ENCODE results near the gene DCTN1. TPM values are rescaled to one million over a fixed set of nuclear protein-coding genes. Genes with fewer than 3 reads are reported as not detected.
A peak's percentile ranks its signal among the peaks of the same experiment; 100 is the strongest.

Gene DCTN1
- polyA plus RNA-seq, 4 donors: 72.7 to 92.8 (median 77.9) TPM

DNA sequence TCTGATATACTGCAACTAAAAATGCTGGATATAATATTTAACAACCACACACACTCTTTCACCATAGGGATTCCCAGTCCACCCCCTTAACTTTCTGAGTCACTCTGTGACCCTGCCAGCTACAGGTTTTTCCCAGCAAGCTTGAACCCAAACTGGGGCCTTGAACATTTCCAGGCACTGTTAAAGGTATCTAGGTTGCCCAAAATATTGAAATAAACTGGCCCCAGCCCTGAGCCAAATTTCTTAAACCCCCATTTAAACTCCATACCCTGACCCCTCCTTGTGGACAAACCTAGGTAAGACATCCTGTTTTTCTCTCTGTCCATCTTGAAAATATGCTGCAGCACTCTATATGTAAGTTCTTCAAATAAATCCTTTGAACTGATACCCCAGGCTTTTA lies 19.7 kb upstream of the DCTN1 start:
- Histone ChIP-seq H3K27me3 (ENCODE audit: control insufficient read depth in 3 of 3, insufficient read depth in 3 of 3, low read length in 3 of 3) (no peaks in the 10 kb centered on the region), H3K9me3 (ENCODE audit: control insufficient read depth in 2 of 2, insufficient read depth in 1 of 2, low read depth in 1 of 2, low read length in 1 of 2) (no peaks in the 10 kb centered on the region), H3K4me1 (ENCODE audit: control insufficient read depth in 3 of 3, insufficient read depth in 2 of 3, low read depth in 1 of 3, low read length in 2 of 3) (no peaks in the 10 kb centered on the region), H3K27ac (ENCODE audit: low read depth in 1 of 3, low read length in 2 of 3) (no peak overlapping the region), H3K36me3 (ENCODE audit: control insufficient read depth in 3 of 3, insufficient read depth in 2 of 3, low read depth in 1 of 3, low read length in 3 of 3) (no peaks in the 10 kb centered on the region), H3K4me3 (ENCODE audit: low read depth in 1 of 3, low read length in 3 of 3) (no peak overlapping the region)
- FAIRE-seq (no peak), DNase-seq (peak in 1 of 2 donors; percentile 20)

- Histone ChIP-seq H3K27ac (ENCODE audit: low read depth in 1 of 3, low read length in 2 of 3) (no peak overlapping the region), H3K4me3 (ENCODE audit: low read depth in 1 of 3, low read length in 3 of 3) (no peak overlapping the region), H3K36me3 (ENCODE audit: control insufficient read depth in 3 of 3, insufficient read depth in 2 of 3, low read depth in 1 of 3, low read length in 3 of 3) (no peaks in the 10 kb centered on the region), H3K27me3 (ENCODE audit: control insufficient read depth in 3 of 3, insufficient read depth in 3 of 3, low read length in 3 of 3) (peaks cover 0 to 3% (median 0%) of the 10 kb centered on the region in 3 donors), H3K9me3 (ENCODE audit: control insufficient read depth in 2 of 2, insufficient read depth in 1 of 2, low read depth in 1 of 2, low read length in 1 of 2) (no peaks in the 10 kb centered on the region), H3K4me1 (ENCODE audit: control insufficient read depth in 3 of 3, insufficient read depth in 2 of 3, low read depth in 1 of 3, low read length in 2 of 3) (no peaks in the 10 kb centered on the region)
- FAIRE-seq: no peak
- no peak for DNase-seq
- 95 to 97% (median 96%) methylated on average over 2 of the region's 2 CpGs for WGBS, 3 donors
Observed at GRCh38 chr2:74396149-74396548, 16.0 kb upstream of the DCTN1 start.

GRCh38 chr2:74393525-74393924 lies 13.4 kb upstream of the DCTN1 start:
- Histone ChIP-seq H3K4me1 (ENCODE audit: control insufficient read depth in 3 of 3, insufficient read depth in 2 of 3, low read depth in 1 of 3, low read length in 2 of 3) (peaks cover 2 to 12% (median 11%) of the 10 kb centered on the region in 3 donors), H3K4me3 (ENCODE audit: low read depth in 1 of 3, low read length in 3 of 3) (no peak overlapping the region), H3K27me3 (ENCODE audit: control insufficient read depth in 3 of 3, insufficient read depth in 3 of 3, low read length in 3 of 3) (peaks cover 0 to 3% (median 0%) of the 10 kb centered on the region in 3 donors), H3K9me3 (ENCODE audit: control insufficient read depth in 2 of 2, insufficient read depth in 1 of 2, low read depth in 1 of 2, low read length in 1 of 2) (no peaks in the 10 kb centered on the region), H3K36me3 (ENCODE audit: control insufficient read depth in 3 of 3, insufficient read depth in 2 of 3, low read depth in 1 of 3, low read length in 3 of 3) (no peaks in the 10 kb centered on the region), H3K27ac (ENCODE audit: low read depth in 1 of 3, low read length in 2 of 3) (no peak overlapping the region)
- 92 to 94% (median 94%) methylated on average over 1 of the region's 1 CpG for WGBS, 3 donors
- no peak for FAIRE-seq
- DNase-seq: no peak

- FAIRE-seq (no peak), DNase-seq (peak in 1 of 2 donors; percentile 29)
- Histone ChIP-seq H3K27ac (ENCODE audit: low read depth in 1 of 3, low read length in 2 of 3) (no peak overlapping the region), H3K4me3 (ENCODE audit: low read depth in 1 of 3, low read length in 3 of 3) (no peak overlapping the region), H3K9me3 (ENCODE audit: control insufficient read depth in 2 of 2, insufficient read depth in 1 of 2, low read depth in 1 of 2, low read length in 1 of 2) (no peaks in the 10 kb centered on the region), H3K36me3 (ENCODE audit: control insufficient read depth in 3 of 3, insufficient read depth in 2 of 3, low read depth in 1 of 3, low read length in 3 of 3) (no peaks in the 10 kb centered on the region), H3K27me3 (ENCODE audit: control insufficient read depth in 3 of 3, insufficient read depth in 3 of 3, low read length in 3 of 3) (peaks cover 0 to 3% (median 0%) of the 10 kb centered on the region in 3 donors), H3K4me1 (ENCODE audit: control insufficient read depth in 3 of 3, insufficient read depth in 2 of 3, low read depth in 1 of 3, low read length in 2 of 3) (peaks cover 2 to 12% (median 11%) of the 10 kb centered on the region in 3 donors)
- 41 to 66% (median 50%) methylated on average over 13 of the region's 13 CpGs for WGBS, 3 donors
Observed at GRCh38 chr2:74392449-74392743, 12.3 kb upstream of the DCTN1 start.

DNA sequence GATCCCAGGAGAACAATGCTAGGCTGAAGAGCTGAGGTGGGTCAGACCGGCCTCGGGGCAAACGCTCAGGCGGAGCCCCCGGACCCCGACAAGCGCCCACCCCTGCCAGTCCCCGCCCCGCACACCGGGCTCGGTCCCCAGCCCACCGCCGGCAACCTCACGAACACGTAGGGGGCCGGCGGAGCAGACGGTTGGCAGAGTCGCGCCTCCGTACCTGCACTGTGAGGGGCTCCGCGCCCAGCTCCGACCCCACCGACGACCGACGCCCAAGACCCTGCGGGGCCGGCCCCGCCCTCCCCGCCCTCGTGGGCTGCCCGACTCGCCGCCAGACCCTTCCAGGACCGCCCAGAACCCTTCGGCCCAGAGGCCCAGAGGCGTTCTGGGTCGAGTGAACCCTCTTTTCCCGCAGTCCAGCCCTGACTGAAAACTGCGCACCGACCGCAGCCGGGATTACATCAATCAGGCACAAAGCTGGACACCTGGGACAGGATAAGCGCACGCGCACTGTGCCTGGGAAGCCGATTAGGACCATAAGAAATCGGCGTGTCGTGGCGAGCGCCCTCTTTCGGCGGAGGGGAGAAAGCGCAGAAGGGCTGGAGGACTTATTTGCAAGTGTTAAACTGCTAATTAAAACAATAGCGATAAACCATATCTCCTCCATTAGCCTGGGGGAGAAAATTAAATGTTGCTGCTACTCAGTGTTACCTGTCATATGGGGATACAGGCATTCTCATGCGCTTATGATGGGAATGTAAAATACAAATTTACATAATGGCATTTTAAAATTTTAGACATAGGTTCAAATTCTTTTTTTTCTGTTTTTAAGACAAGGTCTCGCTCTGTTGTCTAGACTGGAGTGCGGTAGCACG lies 11.7 kb upstream of the DCTN1 start:
- H3K4me1 ChIP-seq (ENCODE audit: control insufficient read depth in 3 of 3, insufficient read depth in 2 of 3, low read depth in 1 of 3, low read length in 2 of 3): peaks cover 2 to 12% (median 11%) of the 10 kb centered on the region in 3 donors
- peaks cover 0 to 3% (median 0%) of the 10 kb centered on the region in 3 donors for H3K27me3 ChIP-seq (ENCODE audit: control insufficient read depth in 3 of 3, insufficient read depth in 3 of 3, low read length in 3 of 3)
- no peaks in the 10 kb centered on the region for H3K36me3 ChIP-seq (ENCODE audit: control insufficient read depth in 3 of 3, insufficient read depth in 2 of 3, low read depth in 1 of 3, low read length in 3 of 3)
- FAIRE-seq (no peak), DNase-seq (peak; percentile 95 to 96)
- WGBS, 3 donors: 1 to 2% (median 1%) methylated on average over 53 to 62 of the region's 62 CpGs
- H3K27ac ChIP-seq (ENCODE audit: low read depth in 1 of 3, low read length in 2 of 3): peak overlapping the region; percentile 84 to 93 (median 86)
- H3K4me3 ChIP-seq (ENCODE audit: low read depth in 1 of 3, low read length in 3 of 3): peak overlapping the region; percentile 86 to 99 (median 88)
- H3K9me3 ChIP-seq (ENCODE audit: control insufficient read depth in 2 of 2, insufficient read depth in 1 of 2, low read depth in 1 of 2, low read length in 1 of 2): no peaks in the 10 kb centered on the region

- Histone ChIP-seq H3K9me3 (ENCODE audit: control insufficient read depth in 2 of 2, insufficient read depth in 1 of 2, low read depth in 1 of 2, low read length in 1 of 2) (no peaks in the 10 kb centered on the region), H3K27me3 (ENCODE audit: control insufficient read depth in 3 of 3, insufficient read depth in 3 of 3, low read length in 3 of 3) (peaks cover 0 to 3% (median 0%) of the 10 kb centered on the region in 3 donors), H3K4me1 (ENCODE audit: control insufficient read depth in 3 of 3, insufficient read depth in 2 of 3, low read depth in 1 of 3, low read length in 2 of 3) (peaks cover 2 to 12% (median 11%) of the 10 kb centered on the region in 3 donors), H3K4me3 (ENCODE audit: low read depth in 1 of 3, low read length in 3 of 3) (peak overlapping the region; percentile 86 to 99 (median 88)), H3K27ac (ENCODE audit: low read depth in 1 of 3, low read length in 2 of 3) (peak overlapping the region in 2 of 3 donors; percentile 84 to 93), H3K36me3 (ENCODE audit: control insufficient read depth in 3 of 3, insufficient read depth in 2 of 3, low read depth in 1 of 3, low read length in 3 of 3) (no peaks in the 10 kb centered on the region)
- 0 to 2% (median 0%) methylated on average over 11 of the region's 11 CpGs for WGBS, 3 donors
- FAIRE-seq (no peak), DNase-seq (no peak)
Observed at GRCh38 chr2:74391209-74391579, 11.1 kb upstream of the DCTN1 start.

DNA sequence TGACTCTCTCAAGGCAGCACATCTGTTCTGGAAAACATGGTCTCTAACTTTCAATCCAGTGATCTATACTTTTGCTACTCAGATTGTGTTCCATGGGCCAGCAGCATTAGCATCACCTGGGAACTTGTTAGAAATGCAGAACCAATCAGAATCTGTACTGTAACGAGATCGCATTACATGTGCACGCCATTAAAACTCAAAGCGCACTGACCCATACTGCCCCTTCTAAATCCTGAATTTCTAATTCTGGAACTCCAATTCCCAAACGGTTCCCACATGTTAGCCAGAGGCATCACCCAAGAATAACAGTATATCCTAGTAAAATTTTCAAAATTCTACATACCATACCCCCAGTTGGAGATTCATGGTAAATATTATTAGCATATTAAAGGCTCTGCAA lies 10.5 kb upstream of the DCTN1 start:
- WGBS, 3 donors: 58 to 69% (median 68%) methylated on average over 5 of the region's 5 CpGs
- peaks cover 0 to 3% (median 0%) of the 10 kb centered on the region in 3 donors for H3K27me3 ChIP-seq (ENCODE audit: control insufficient read depth in 3 of 3, insufficient read depth in 3 of 3, low read length in 3 of 3)
- H3K27ac ChIP-seq (ENCODE audit: low read depth in 1 of 3, low read length in 2 of 3): no peak overlapping the region
- DNase-seq: no peak
- peak overlapping the region in 1 of 3 donors; percentile 86 for H3K4me3 ChIP-seq (ENCODE audit: low read depth in 1 of 3, low read length in 3 of 3)
- H3K36me3 ChIP-seq (ENCODE audit: control insufficient read depth in 3 of 3, insufficient read depth in 2 of 3, low read depth in 1 of 3, low read length in 3 of 3): no peaks in the 10 kb centered on the region
- peaks cover 2 to 12% (median 11%) of the 10 kb centered on the region in 3 donors for H3K4me1 ChIP-seq (ENCODE audit: control insufficient read depth in 3 of 3, insufficient read depth in 2 of 3, low read depth in 1 of 3, low read length in 2 of 3)
- FAIRE-seq: no peak
- no peaks in the 10 kb centered on the region for H3K9me3 ChIP-seq (ENCODE audit: control insufficient read depth in 2 of 2, insufficient read depth in 1 of 2, low read depth in 1 of 2, low read length in 1 of 2)

DNA sequence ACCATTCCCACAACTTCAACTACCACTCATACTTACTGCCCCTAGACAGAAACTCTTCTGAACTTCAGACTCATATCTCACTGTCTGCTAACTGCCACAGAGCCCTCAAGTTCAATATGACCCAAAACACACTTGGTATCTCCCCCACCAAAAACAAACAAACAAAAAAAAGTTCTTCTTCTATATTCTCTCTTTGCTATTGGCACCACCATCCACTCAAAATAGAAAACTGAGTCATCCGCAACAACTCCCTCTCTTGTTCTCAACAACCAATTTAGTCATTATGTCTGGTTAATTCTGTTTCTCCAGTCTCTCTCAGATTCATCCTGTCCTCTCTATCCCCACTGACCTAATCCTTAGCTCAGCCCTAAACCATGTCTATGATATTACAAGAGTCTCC lies 7.2 kb upstream of the DCTN1 start:
- WGBS, 3 donors: 89 to 97% (median 96%) methylated on average over 1 of the region's 1 CpG
- Histone ChIP-seq H3K27ac (ENCODE audit: low read depth in 1 of 3, low read length in 2 of 3) (no peak overlapping the region), H3K4me1 (ENCODE audit: control insufficient read depth in 3 of 3, insufficient read depth in 2 of 3, low read depth in 1 of 3, low read length in 2 of 3) (peaks cover 2 to 12% (median 11%) of the 10 kb centered on the region in 3 donors), H3K4me3 (ENCODE audit: low read depth in 1 of 3, low read length in 3 of 3) (no peak overlapping the region), H3K36me3 (ENCODE audit: control insufficient read depth in 3 of 3, insufficient read depth in 2 of 3, low read depth in 1 of 3, low read length in 3 of 3) (peaks cover 0 to 10% (median 9%) of the 10 kb centered on the region in 3 donors), H3K9me3 (ENCODE audit: control insufficient read depth in 2 of 2, insufficient read depth in 1 of 2, low read depth in 1 of 2, low read length in 1 of 2) (no peaks in the 10 kb centered on the region), H3K27me3 (ENCODE audit: control insufficient read depth in 3 of 3, insufficient read depth in 3 of 3, low read length in 3 of 3) (peaks cover 0 to 1% (median 0%) of the 10 kb centered on the region in 3 donors)
- DNase-seq: no peak
- no peak for FAIRE-seq

Data from small intestine (tissue), 7 donors.